Astrocyte of the spinal cord (primary cell): ENCODE measurements around the gene RBM23.
"Not testable (repeated sequence)": the region's sequence is repeated elsewhere in the genome, so short reads cannot be mapped to it uniquely, and the experiment has no call there.

Experiments used
- DNase-seq: peaks from one replicate; pipeline ENCODE4 v3.0.0; 2011; ENCODE audit warnings: low read depth, low spot score
- H3K4me3 ChIP-seq: 2 replicates; pipeline ENCODE4 v1.5.1; 2011; ENCODE audit warnings: low read depth, mild to moderate bottlenecking, low read length, moderate library complexity
- CTCF ChIP-seq: IDR thresholded peaks from 2 replicates; pipeline ENCODE4 v1.5.1; 2012; ENCODE audit warnings: low read depth, mild to moderate bottlenecking, low read length, inconsistent platforms
- in situ Hi-C: cut with HindIII; loops from 2 replicates; pipeline ENCODE4 v1.10.0; 2017; ENCODE audit warnings: low sequenced_read_pairs

RBM23 gene

GRCh38 chr14:22870811-22871223 lies 48.1 kb downstream of the RBM23 start:
- DNase-seq: no peak
- no peak for TF ChIP-seq CTCF
- in situ Hi-C loops: no loop called here
- H3K4me3 ChIP-seq: peak overlapping the region; percentile 76

GRCh38 chr14:22866874-22867273 lies 52.1 kb downstream of the RBM23 start:
- H3K4me3 ChIP-seq: no peak overlapping the region
- TF ChIP-seq CTCF: no peak
- no peak for DNase-seq
- in situ Hi-C loops: no loop called here

GRCh38 chr14:22865424-22866405 lies 53.2 kb downstream of the RBM23 start:
- no peak for DNase-seq
- in situ Hi-C loops: no loop called here
- TF ChIP-seq CTCF: peak; percentile 34
- no peak overlapping the region for H3K4me3 ChIP-seq

- no peak overlapping the region for H3K4me3 ChIP-seq
- TF ChIP-seq CTCF: no peak
- no peak for DNase-seq
- in situ Hi-C loops: no loop called here
Observed at GRCh38 chr14:22864979-22865378, 54.0 kb downstream of the RBM23 start.

- H3K4me3 ChIP-seq: no peak overlapping the region
- TF ChIP-seq CTCF: no peak
- in situ Hi-C loops: no loop called here
- no peak for DNase-seq
Observed at GRCh38 chr14:22861651-22862050, 57.3 kb downstream of the RBM23 start.

- in situ Hi-C loops, H3K4me3 ChIP-seq, DNase-seq: not testable (repeated sequence)
Observed at GRCh38 chr14:22860377-22860776, 58.6 kb downstream of the RBM23 start.

GRCh38 chr14:22856428-22856827 lies 62.5 kb downstream of the RBM23 start:
- no peak for TF ChIP-seq CTCF
- H3K4me3 ChIP-seq: no peak overlapping the region
- in situ Hi-C loops: no loop called here
- DNase-seq: no peak
